Heart left ventricle (tissue), 13 donors: Measurements from ENCODE around the gene CCDC30.

Experiments used
- CTCF ChIP-seq, 12 donors: fragments of 200-600 bp; sonication (generic) in 4 of 12; IDR thresholded peaks; one replicate each; pipeline versions ENCODE4 v1.5.0 to v1.8.0; 2018 to 2022; ENCODE audit warnings: antibody characterized with exemption in 12 of 12, mild to moderate bottlenecking in 5 of 12
- POLR2A ChIP-seq, 2 donors: fragments of 450-650 bp; IDR thresholded peaks; one replicate each; pipeline ENCODE4 v1.6.1; 2017; ENCODE audit warnings: antibody characterized with exemption in 2 of 2, mild to moderate bottlenecking in 2 of 2, moderate library complexity in 2 of 2
- donor health status: ischemic (EF 13 %, LVEDD 7.1; RV severe dilation, severe dysfunction).
- donor health status: DM: no; HTN: yes; CAD: no.
- donor health status: DM: no; HTN: no; CAD: no.
- donor health status: ischemic (EF 25% LVEDD 6.9; RV normal size, moderate dysfunction).
- donor health status: ischemic (EF 25% LVEDD 5.7; RV mildly dilated, moderate dysfunction).
- donor health status: ischemic (EF 35%, LVEDD 5.7; RV mildly dilated, moderate dysfunction).
- donor health status: nonischemic (EF 11% LVEDD 7.7; RV severe dilation, severe dysfunction).
- donor health status: DM: yes; HTN: yes; CAD: no.
- donor health status: PGD.
- donor health status: ischemic (EF 29% LVEDD 5.4; RV normal size, mild dysfunction).
- donor health status: nonischemic (EF 23%, LVEDD 6.1; RV moderate dilation, normal function).

GRCh38 chr1:42439940-42440339 is 23.1 kb upstream of the CCDC30 start:
- no peak for TF ChIP-seq POLR2A (IDR thresholded peaks at IDR 0.05)
- TF ChIP-seq CTCF (IDR thresholded peaks at IDR 0.05): no peak
